Brain microvascular endothelial cell (primary cell): ENCODE results near the gene HBE1.
"Not testable (repeated sequence)": the region's sequence is repeated elsewhere in the genome, so short reads cannot be mapped to it uniquely, and the experiment has no call there.

Experiments
- DNase-seq: peaks from one replicate; pipeline ENCODE4 v3.0.0-alpha.2; 2020
- H3K27ac ChIP-seq: fragments of 250-450 bp; sonication (Bioruptor Pico); 2 replicates; pipeline ENCODE4 v1.5.1; 2020; ENCODE audit warnings: mild to moderate bottlenecking, moderate library complexity
- H3K27me3 ChIP-seq: fragments of 250-450 bp; sonication (Bioruptor Pico); replicated peaks from 2 replicates; pipeline ENCODE4 v1.5.1; 2020; ENCODE audit warnings: mild to moderate bottlenecking
- H3K36me3 ChIP-seq: fragments of 250-450 bp; sonication (Bioruptor Pico); replicated peaks from 2 replicates; pipeline ENCODE4 v1.5.1; 2020; ENCODE audit warnings: mild to moderate bottlenecking
- H3K4me3 ChIP-seq: 2 replicates; pipeline ENCODE4 v1.5.1; 2011; ENCODE audit warnings: low read depth, mild to moderate bottlenecking, control low read depth, low read length, moderate library complexity
- CTCF ChIP-seq: IDR thresholded peaks from 2 replicates; pipeline ENCODE4 v1.5.1; 2011; ENCODE audit warnings: low read depth, mild to moderate bottlenecking, moderate library complexity, low read length, control low read depth, inconsistent platforms; ENCODE audit errors: missing control alignments
- in situ Hi-C: cut with HindIII; loops from 2 replicates; pipeline ENCODE4 v1.10.0; 2017; ENCODE audit warnings: low sequenced_read_pairs, low pct_ligation_motif_present

HBE1 gene

GRCh38 chr11:5269715-5270147 is at the start of gene HBE1:
Gene HBE1 (minus strand): TSS chr11:5269945. CDS start chr11:5269890, 55 bp downstream.
- H3K4me3 ChIP-seq, result no peak within 1 kb of the TSS
- no peaks in the 10 kb centered on the region for H3K27me3 ChIP-seq
- no peaks in the 10 kb centered on the region for H3K36me3 ChIP-seq
- no peak for TF ChIP-seq CTCF
- in situ Hi-C loops, result no loop called here
- no peak within 1 kb of the TSS for H3K27ac ChIP-seq
- no peak for DNase-seq

GRCh38 chr11:5317292-5317691 is 47.5 kb upstream of the HBE1 start:
- in situ Hi-C loops, result no loop called here
- H3K36me3 ChIP-seq, result no peaks in the 10 kb centered on the region

GRCh38 chr11:5313326-5314023 is 43.7 kb upstream of the HBE1 start:
- H3K36me3 ChIP-seq, in situ Hi-C loops, H3K27me3 ChIP-seq, H3K27ac ChIP-seq, DNase-seq, H3K4me3 ChIP-seq: not testable (repeated sequence)

More at GRCh38 chr11:5317292-5317691, 47.5 kb upstream of the HBE1 start:
- Histone ChIP-seq H3K27me3 (no peaks in the 10 kb centered on the region), H3K4me3 (no peak overlapping the region), H3K27ac (no peak overlapping the region)
- TF ChIP-seq CTCF, result no peak
- DNase-seq, result no peak

GRCh38 chr11:5310423-5310822 is 40.7 kb upstream of the HBE1 start:
- in situ Hi-C loops, result no loop called here
- DNase-seq, result no peak
- Histone ChIP-seq H3K36me3 (no peaks in the 10 kb centered on the region), H3K4me3 (no peak overlapping the region), H3K27ac (no peak overlapping the region), H3K27me3 (no peaks in the 10 kb centered on the region)
- TF ChIP-seq CTCF, result no peak

GRCh38 chr11:5307256-5308019 is 37.7 kb upstream of the HBE1 start:
- no peak for TF ChIP-seq CTCF
- Histone ChIP-seq H3K27ac (no peak overlapping the region), H3K4me3 (no peak overlapping the region), H3K36me3 (no peaks in the 10 kb centered on the region), H3K27me3 (no peaks in the 10 kb centered on the region)
- no peak for DNase-seq
- in situ Hi-C loops, result no loop called here

GRCh38 chr11:5304046-5304445 is 34.3 kb upstream of the HBE1 start:
- in situ Hi-C loops, result no loop called here
- TF ChIP-seq CTCF, result no peak
- peak; percentile 24 for DNase-seq
- Histone ChIP-seq H3K36me3 (no peaks in the 10 kb centered on the region), H3K27me3 (no peaks in the 10 kb centered on the region), H3K4me3 (no peak overlapping the region), H3K27ac (no peak overlapping the region)
